Stimulated activated naive B cell treated with anti-CD40 and anti-IgM and Interleukin-4, amounts not matched to agents 10 μg/mL and 1 μg/mL and 100 μg/mL, for 72 hours (primary cell): ENCODE data around the gene FGD2.
"Not testable (repeated sequence)": the region's sequence is repeated elsewhere in the genome, so short reads cannot be mapped to it uniquely, and the experiment has no call there.

Experiments used
- ATAC-seq, 2 donors: fragments of 150-1000 bp; cut with Tn5 transposase; replicated peaks; 2 replicates each; pipeline ENCODE4 v1.10.0; 2021; ENCODE audit warnings: moderate library complexity in 1 of 2
- DNase-seq: peaks from one replicate; pipeline ENCODE4 v3.0.0; 2021
- H3K27ac Mint-ChIP-seq: one replicate; pipeline ENCODE4 v1.8.0; 2022; ENCODE audit warnings: mild to moderate bottlenecking, mixed read lengths
- H3K27me3 Mint-ChIP-seq, 2 donors: one replicate each; pipeline ENCODE4 v1.8.0; 2022; ENCODE audit warnings: mixed read lengths in 2 of 2
- H3K36me3 Mint-ChIP-seq, 2 donors: one replicate each; pipeline ENCODE4 v1.8.0; 2022; ENCODE audit warnings: mixed read lengths in 2 of 2, mild to moderate bottlenecking in 1 of 2
- H3K4me1 Mint-ChIP-seq, 2 donors: one replicate each; pipeline ENCODE4 v1.8.0; 2022; ENCODE audit warnings: mixed read lengths in 2 of 2, mild to moderate bottlenecking in 1 of 2
- H3K4me3 Mint-ChIP-seq, 2 donors: one replicate each; pipeline ENCODE4 v1.8.0; 2022; ENCODE audit warnings: mild to moderate bottlenecking in 2 of 2, mixed read lengths in 2 of 2, moderate library complexity in 1 of 2
- H3K9me3 Mint-ChIP-seq, 2 donors: one replicate each; pipeline ENCODE4 v1.8.0; 2022; ENCODE audit warnings: mixed read lengths in 2 of 2, mild to moderate bottlenecking in 1 of 2

The FGD2 gene

GRCh38 chr6:37054580-37054979 lies 49.1 kb downstream of the FGD2 start:
- DNase-seq = no peak
- no peak for ATAC-seq
- no peak overlapping the region for H3K27ac Mint-ChIP-seq
- H3K36me3 Mint-ChIP-seq = no peaks in the 10 kb centered on the region
- H3K4me3 Mint-ChIP-seq = no peak overlapping the region
- H3K4me1 Mint-ChIP-seq = peaks cover 25 to 27% of the 10 kb centered on the region in 2 donors
- H3K27me3 Mint-ChIP-seq = peaks cover 0 to 4% of the 10 kb centered on the region in 2 donors
- H3K9me3 Mint-ChIP-seq = no peaks in the 10 kb centered on the region

- no peak overlapping the region for H3K27ac Mint-ChIP-seq
- no peak for DNase-seq
Measured at GRCh38 chr6:37056112-37056403, 50.6 kb downstream of the FGD2 start.

GRCh38 chr6:37056439-37057127 lies 51.1 kb downstream of the FGD2 start:
- Mint-ChIP-seq H3K4me3 (no peak overlapping the region), H3K4me1 (peaks cover 5 to 10% of the 10 kb centered on the region in 2 donors), H3K9me3 (no peaks in the 10 kb centered on the region), H3K36me3 (no peaks in the 10 kb centered on the region), H3K27ac (no peak overlapping the region), H3K27me3 (peaks cover 0 to 4% of the 10 kb centered on the region in 2 donors)
- DNase-seq (no peak), ATAC-seq (no peak)

More at GRCh38 chr6:37056112-37056403, 50.6 kb downstream of the FGD2 start:
- Mint-ChIP-seq H3K27me3 (peaks cover 0 to 4% of the 10 kb centered on the region in 2 donors), H3K9me3 (no peaks in the 10 kb centered on the region), H3K4me3 (no peak overlapping the region), H3K4me1 (peaks cover 10 to 16% of the 10 kb centered on the region in 2 donors), H3K36me3 (no peaks in the 10 kb centered on the region)
- no peak for ATAC-seq

GRCh38 chr6:37057128-37057471 lies 51.6 kb downstream of the FGD2 start:
- Mint-ChIP-seq H3K27me3 (peaks cover 0 to 4% of the 10 kb centered on the region in 2 donors), H3K4me1 (peaks cover 0 to 5% of the 10 kb centered on the region in 2 donors), H3K9me3 (no peaks in the 10 kb centered on the region), H3K36me3 (no peaks in the 10 kb centered on the region), H3K27ac (no peak overlapping the region), H3K4me3 (no peak overlapping the region)
- DNase-seq = no peak
- ATAC-seq = no peak

- H3K27ac Mint-ChIP-seq = no peak overlapping the region
Measured at GRCh38 chr6:37057678-37058077, 52.2 kb downstream of the FGD2 start.

GRCh38 chr6:37058084-37058586 lies 52.7 kb downstream of the FGD2 start:
- H3K4me1 Mint-ChIP-seq = peaks cover 0 to 7% of the 10 kb centered on the region in 2 donors
- no peaks in the 10 kb centered on the region for H3K9me3 Mint-ChIP-seq
- peak overlapping the region; percentile 31 for H3K27ac Mint-ChIP-seq
- H3K4me3 Mint-ChIP-seq = no peak overlapping the region
- H3K27me3 Mint-ChIP-seq = peaks cover 0 to 4% of the 10 kb centered on the region in 2 donors
- no peak for DNase-seq
- H3K36me3 Mint-ChIP-seq = no peaks in the 10 kb centered on the region
- no peak for ATAC-seq

More at GRCh38 chr6:37057678-37058077, 52.2 kb downstream of the FGD2 start:
- ATAC-seq (no peak), DNase-seq (no peak)
- Mint-ChIP-seq H3K4me3 (no peak overlapping the region), H3K27me3 (peaks cover 0 to 4% of the 10 kb centered on the region in 2 donors), H3K36me3 (no peaks in the 10 kb centered on the region), H3K9me3 (no peaks in the 10 kb centered on the region), H3K4me1 (peaks cover 0 to 7% of the 10 kb centered on the region in 2 donors)

- not testable (repeated sequence) for DNase-seq, H3K4me1 Mint-ChIP-seq, ATAC-seq, H3K4me3 Mint-ChIP-seq, H3K27ac Mint-ChIP-seq, H3K36me3 Mint-ChIP-seq, H3K27me3 Mint-ChIP-seq, H3K9me3 Mint-ChIP-seq
Measured at GRCh38 chr6:37058984-37059343, 53.5 kb downstream of the FGD2 start.

- Mint-ChIP-seq H3K4me3 (no peak overlapping the region), H3K4me1 (peaks cover 0 to 6% of the 10 kb centered on the region in 2 donors), H3K36me3 (no peaks in the 10 kb centered on the region), H3K9me3 (no peaks in the 10 kb centered on the region), H3K27ac (no peak overlapping the region), H3K27me3 (peaks cover 0 to 2% of the 10 kb centered on the region in 2 donors)
- no peak for ATAC-seq
- no peak for DNase-seq
Measured at GRCh38 chr6:37059344-37060194, 54.1 kb downstream of the FGD2 start.

- H3K36me3 Mint-ChIP-seq = no peaks in the 10 kb centered on the region
- H3K4me3 Mint-ChIP-seq = no peak overlapping the region
- H3K4me1 Mint-ChIP-seq = peaks cover 0 to 5% of the 10 kb centered on the region in 2 donors
- no peak overlapping the region for H3K27ac Mint-ChIP-seq
- no peak for DNase-seq
- no peaks in the 10 kb centered on the region for H3K9me3 Mint-ChIP-seq
- no peak for ATAC-seq
- no peaks in the 10 kb centered on the region for H3K27me3 Mint-ChIP-seq
Measured at GRCh38 chr6:37060195-37060559, 54.7 kb downstream of the FGD2 start.

GRCh38 chr6:37061157-37061804 lies 55.8 kb downstream of the FGD2 start:
- Mint-ChIP-seq H3K9me3 (no peaks in the 10 kb centered on the region), H3K27me3 (no peaks in the 10 kb centered on the region), H3K4me3 (no peak overlapping the region), H3K27ac (no peak overlapping the region), H3K4me1 (peaks cover 0 to 5% of the 10 kb centered on the region in 2 donors), H3K36me3 (no peaks in the 10 kb centered on the region)
- no peak for ATAC-seq
- no peak for DNase-seq

GRCh38 chr6:37062424-37062823 lies 57.0 kb downstream of the FGD2 start:
- Mint-ChIP-seq H3K9me3 (no peaks in the 10 kb centered on the region), H3K27me3 (no peaks in the 10 kb centered on the region), H3K4me1 (peaks cover 0 to 5% of the 10 kb centered on the region in 2 donors), H3K27ac (no peak overlapping the region), H3K36me3 (no peaks in the 10 kb centered on the region), H3K4me3 (no peak overlapping the region)
- DNase-seq (no peak), ATAC-seq (no peak)

- Mint-ChIP-seq H3K36me3 (no peaks in the 10 kb centered on the region), H3K27ac (no peak overlapping the region), H3K4me1 (peaks cover 13 to 21% of the 10 kb centered on the region in 2 donors), H3K27me3 (no peaks in the 10 kb centered on the region), H3K4me3 (no peak overlapping the region), H3K9me3 (peaks cover 3 to 4% of the 10 kb centered on the region in 2 donors)
- ATAC-seq (peak in 1 of 2 donors; percentile 61), DNase-seq (no peak)
Measured at GRCh38 chr6:37068356-37069270, 63.2 kb downstream of the FGD2 start.

GRCh38 chr6:37069639-37070038 lies 64.2 kb downstream of the FGD2 start:
- Mint-ChIP-seq H3K27me3 (no peaks in the 10 kb centered on the region), H3K27ac (no peak overlapping the region), H3K9me3 (peaks cover 3 to 5% of the 10 kb centered on the region in 2 donors), H3K4me1 (peaks cover 13 to 21% of the 10 kb centered on the region in 2 donors), H3K4me3 (no peak overlapping the region), H3K36me3 (no peaks in the 10 kb centered on the region)
- DNase-seq (no peak), ATAC-seq (no peak)

- ATAC-seq (no peak), DNase-seq (no peak)
- H3K27me3 Mint-ChIP-seq = no peaks in the 10 kb centered on the region
- H3K27ac Mint-ChIP-seq = no peak overlapping the region
- no peaks in the 10 kb centered on the region for H3K36me3 Mint-ChIP-seq
- H3K4me1 Mint-ChIP-seq = peaks cover 13 to 23% of the 10 kb centered on the region in 2 donors
- peaks cover 3 to 5% of the 10 kb centered on the region in 2 donors for H3K9me3 Mint-ChIP-seq
- H3K4me3 Mint-ChIP-seq = no peak overlapping the region
Measured at GRCh38 chr6:37072526-37072925, 67.1 kb downstream of the FGD2 start.
